Fibroblast of mammary gland (primary cell): ENCODE measurements around the gene NPTX2.

Source experiments
- DNase-seq: peaks from one replicate; pipeline ENCODE4 v3.0.0-alpha.2; 2010; ENCODE audit warnings: low read depth
- H3K4me3 ChIP-seq: 2 replicates; pipeline ENCODE4 v1.5.1; 2011; ENCODE audit warnings: low read depth, mild to moderate bottlenecking, low read length, moderate library complexity; ENCODE audit not compliant: control insufficient read depth
- CTCF ChIP-seq: conservative IDR thresholded peaks from 2 replicates; pipeline ENCODE4 v1.5.1; 2011; ENCODE audit warnings: low read depth, low read length, inconsistent platforms; ENCODE audit not compliant: control insufficient read depth, insufficient read depth

NPTX2 gene

GRCh38 chr7:98638853-98639252, 21.8 kb downstream of the NPTX2 start:
- no peak for TF ChIP-seq CTCF
- H3K4me3 ChIP-seq, result no peak overlapping the region
- no peak for DNase-seq

- no peak overlapping the region for H3K4me3 ChIP-seq
- TF ChIP-seq CTCF, result no peak
- DNase-seq, result no peak
Observed at GRCh38 chr7:98640375-98640774, 23.3 kb downstream of the NPTX2 start.

- no peak for DNase-seq
- TF ChIP-seq CTCF, result no peak
- H3K4me3 ChIP-seq, result no peak overlapping the region
Observed at GRCh38 chr7:98641646-98642500, 24.8 kb downstream of the NPTX2 start.

GRCh38 chr7:98643236-98643985, 26.3 kb downstream of the NPTX2 start:
- TF ChIP-seq CTCF, result no peak
- no peak for DNase-seq
- no peak overlapping the region for H3K4me3 ChIP-seq

GRCh38 chr7:98646465-98646864, 29.4 kb downstream of the NPTX2 start:
- H3K4me3 ChIP-seq, result no peak overlapping the region
- DNase-seq, result no peak
- no peak for TF ChIP-seq CTCF

- no peak for TF ChIP-seq CTCF
- no peak overlapping the region for H3K4me3 ChIP-seq
- no peak for DNase-seq
Observed at GRCh38 chr7:98647326-98647725, 30.2 kb downstream of the NPTX2 start.
